HCT116 (cell line): ENCODE data around the gene DOCK2. TPM values are rescaled to one million over a fixed set of nuclear protein-coding genes. Genes with fewer than 3 reads are reported as not detected.

Experiments
- ATAC-seq: fragments of 200-7000 bp; cut with Tn5 transposase; 2 replicates; pipeline ENCODE4 v1.9.1; 2020; ENCODE audit warnings: mild to moderate bottlenecking, moderate library complexity
- BruUV-seq: library from RNA; stranded (reverse); fragments of 400-500 nt; replicated peaks from 2 replicates; lab custom pipeline; 2021; lab: Mats Ljungman, UMichigan
- CTCF ChIA-PET: fragments of 300-600 bp; sonication (Branson Sonifier 250); formaldehyde crosslinking; loops from one replicate; lab custom pipeline; 2021; ENCODE audit warnings: antibody characterized with exemption; lab: Charles Lee
- POLR2A ChIA-PET: fragments of 300-600, 350-600 bp; sonication (Branson Sonifier 250); formaldehyde crosslinking; loops from one replicate; lab custom pipeline; 2021; ENCODE audit warnings: antibody characterized with exemption; lab: Charles Lee
- RAD21 ChIA-PET, 2 experiments: fragments of 300-600 bp; sonication (Branson Sonifier 250); formaldehyde crosslinking; loops; one replicate each; lab custom pipeline; 2023; ENCODE audit warnings: low total read pairs in 2 of 2; ENCODE audit not compliant: uncharacterized antibody in 2 of 2, unreplicated experiment in 2 of 2, low non-redundant PET in 1 of 2; lab: Charles Lee
- DNase-seq: peaks from one replicate; pipeline ENCODE4 v3.0.0-alpha.2; 2010; ENCODE audit warnings: low read depth, low spot score
- H2AFZ ChIP-seq: fragments of 200-600 bp; shearing (Covaris generic), sonication (generic); 2 replicates; pipeline ENCODE4 v1.6.1; 2017; ENCODE audit warnings: low read depth, mixed run types, mixed read lengths, antibody characterized with exemption, low read length; ENCODE audit not compliant: poor library complexity, severe bottlenecking
- H3K27ac ChIP-seq: 2 replicates; pipeline ENCODE4 v1.5.1; 2012; ENCODE audit warnings: low read depth, low read length
- H3K27me3 ChIP-seq: fragments of 200-600 bp; sonication (generic); 2 replicates; pipeline ENCODE4 v1.6.1; 2016; ENCODE audit warnings: mixed run types, low read length, mixed read lengths; ENCODE audit not compliant: insufficient read depth
- H3K36me3 ChIP-seq, 2 experiments: fragments of 200-500 bp in 1 of 2; fragments of 200-600 bp in 1 of 2; sonication (Bioruptor generic) in 1 of 2; sonication (generic) in 1 of 2; 2 replicates each; pipeline versions ENCODE4 v1.5.1 to v1.6.1; 2014 to 2016; ENCODE audit warnings: low read length in 2 of 2, inconsistent platforms in 1 of 2, mixed read lengths in 1 of 2, mixed run types in 1 of 2; ENCODE audit not compliant: insufficient read depth in 2 of 2, control insufficient read depth in 1 of 2
- H3K4me1 ChIP-seq, 2 experiments: fragments of 200-600 bp in 1 of 2; sonication (generic) in 1 of 2; 2 replicates each; pipeline versions ENCODE4 v1.5.1 to v1.6.1; 2012 to 2017; ENCODE audit warnings: low read length in 2 of 2, inconsistent platforms in 1 of 2, mild to moderate bottlenecking in 1 of 2, mixed read lengths in 1 of 2, mixed run types in 1 of 2, moderate library complexity in 1 of 2; ENCODE audit not compliant: insufficient read depth in 2 of 2, control insufficient read depth in 1 of 2
- H3K4me2 ChIP-seq: fragments of 200-600 bp; sonication (generic); 2 replicates; pipeline ENCODE4 v1.6.1; 2017; ENCODE audit warnings: mixed run types, low read length, mixed read lengths
- H3K4me3 ChIP-seq, 2 experiments: fragments of 200-600 bp in 1 of 2; sonication (generic) in 1 of 2; replicated peaks in 1 of 2; 2 replicates each; pipeline ENCODE4 v1.5.1; 2011 to 2016; ENCODE audit warnings: low read length in 2 of 2, control low read depth in 1 of 2, low read depth in 1 of 2, mild to moderate bottlenecking in 1 of 2, mixed read lengths in 1 of 2, mixed run types in 1 of 2
- H3K79me2 ChIP-seq: fragments of 200-600 bp; sonication (generic); 2 replicates; pipeline ENCODE4 v1.6.1; 2017; ENCODE audit warnings: mild to moderate bottlenecking, mixed run types, low read length, moderate library complexity, mixed read lengths; ENCODE audit not compliant: insufficient read depth
- H3K9ac ChIP-seq: fragments of 200-600 bp; sonication (generic); 2 replicates; pipeline ENCODE4 v1.6.1; 2016; ENCODE audit warnings: low read length, mixed read lengths
- H3K9me2 ChIP-seq: fragments of 200-600 bp; sonication (generic), shearing (Covaris generic); 2 replicates; pipeline ENCODE4 v1.6.1; 2017; ENCODE audit warnings: mixed run types, mild to moderate bottlenecking, moderate library complexity; ENCODE audit not compliant: insufficient read depth
- H3K9me3 ChIP-seq, 2 experiments: fragments of 200-500 bp in 1 of 2; fragments of 200-600 bp in 1 of 2; sonication (Bioruptor generic) in 1 of 2; sonication (generic) in 1 of 2; 2 replicates each; pipeline ENCODE4 v1.6.1; 2014 to 2017; ENCODE audit warnings: low read length in 2 of 2, mixed read lengths in 2 of 2, inconsistent platforms in 1 of 2, low read depth in 1 of 2, mild to moderate bottlenecking in 1 of 2, mixed run types in 1 of 2, moderate library complexity in 1 of 2; ENCODE audit not compliant: control insufficient read depth in 1 of 2, insufficient read depth in 1 of 2
- H4K20me1 ChIP-seq: fragments of 200-600 bp; sonication (generic), shearing (Covaris generic); 2 replicates; pipeline ENCODE4 v1.6.1; 2017; ENCODE audit warnings: mixed run types, mild to moderate bottlenecking, moderate library complexity; ENCODE audit not compliant: insufficient read depth
- REST ChIP-seq: IDR thresholded peaks from 2 replicates; pipeline ENCODE4 v1.6.1; 2012; ENCODE audit warnings: low read depth
- SP1 ChIP-seq: IDR thresholded peaks from 2 replicates; pipeline ENCODE4 v1.6.1; 2012; ENCODE audit warnings: low read depth
- SRF ChIP-seq: IDR thresholded peaks from 2 replicates; pipeline ENCODE4 v1.6.1; 2012; ENCODE audit warnings: low read depth
- YY1 ChIP-seq: IDR thresholded peaks from 2 replicates; pipeline ENCODE4 v1.6.1; 2011; ENCODE audit warnings: low read length, low read depth, moderate library complexity, mild to moderate bottlenecking; ENCODE audit not compliant: insufficient replicate concordance; ENCODE audit errors: extremely low read depth
- ZFX ChIP-seq: fragments of 450-650 bp; IDR thresholded peaks from 2 replicates; pipeline ENCODE4 v1.6.1; 2017
- ZNF274 ChIP-seq: fragments of 200-500 bp; sonication (Bioruptor generic); IDR thresholded peaks from 2 replicates; pipeline ENCODE4 v1.6.1; 2014; ENCODE audit warnings: mild to moderate bottlenecking, low read depth, low read length, inconsistent platforms
- intact Hi-C: fragments of 100-400 bp; cut with micrococcal nuclease; formaldehyde crosslinking; loops from 2 replicates; pipeline ENCODE4 v1.10.0; 2022
- total RNA-seq: library from RNA; stranded (reverse); gene quantifications from one replicate; pipeline ENCODE4 v1.2.1, GENCODE V29; 2021; ENCODE audit not compliant: unreplicated experiment

DOCK2 gene
- total RNA-seq, 1 experiment from 2014 or later = 0.89 TPM

- ATAC-seq = no peak
- intact Hi-C loops = no loop called here
- H3K27ac ChIP-seq = no peak overlapping the region
Measured at GRCh38 chr5:169974121-169974770, 337.2 kb downstream of the DOCK2 start.

More at GRCh38 chr5:169974121-169974770, 337.2 kb downstream of the DOCK2 start:
- Histone ChIP-seq H3K36me3 (no peaks in the 10 kb centered on the region), H3K4me3 (no peak overlapping the region), H3K9me2 (no peaks in the 10 kb centered on the region), H2AFZ (no peak overlapping the region), H3K9me3 (no peaks in the 10 kb centered on the region), H3K4me1 (peaks cover 0 to 9% of the 10 kb centered on the region in 2 experiments; a peak in 2 of 4 replicates), H3K9ac (no peak overlapping the region), H4K20me1 (no peaks in the 10 kb centered on the region), H3K27me3 (peaks cover 69% of the 10 kb centered on the region), H3K4me2 (no peak overlapping the region), H3K79me2 (no peaks in the 10 kb centered on the region)
- no TSS peak for BruUV-seq
- TF ChIP-seq ZFX (no peak), REST (no peak), ZNF274 (no peak), SRF (no peak), YY1 (no peak), SP1 (no peak)
- POLR2A ChIA-PET = no interaction called here
- RAD21 ChIA-PET = no interaction called here
- no peak for DNase-seq
- CTCF ChIA-PET = no interaction called here
